Right kidney (tissue), 9 donors: Measurements from ENCODE around the gene PTS.
"Not testable (repeated sequence)": the region's sequence is repeated elsewhere in the genome, so short reads cannot be mapped to it uniquely, and the experiment has no call there.

Experiments
- DNase-seq: peaks from one replicate; pipeline ENCODE4 v3.0.0-alpha.2; 2016
- long read RNA-seq, 8 donors: transcript quantifications; one replicate each; lab custom pipeline, GENCODE V29; 2026

The PTS gene
- long read RNA-seq, donor 1, transcript PTS-201 (6 exons, 935 nt), result major isoform, 40 of 70 reads
- long read RNA-seq, donor 1, partial matches to known transcripts, result 23 of 70 reads
- long read RNA-seq, donor 1, other reads (novel, unspliced or antisense), result 0 of 70 reads
- long read RNA-seq, donor 2, transcript PTS-201 (6 exons, 935 nt), result major isoform, 25 of 26 reads
- long read RNA-seq, donor 2, partial matches to known transcripts, result 0 of 26 reads
- long read RNA-seq, donor 2, other reads (novel, unspliced or antisense), result 0 of 26 reads
- long read RNA-seq, donor 3, transcript PTS-201 (6 exons, 935 nt), result major isoform, 10 of 15 reads
- long read RNA-seq, donor 3, partial matches to known transcripts, result 0 of 15 reads
- long read RNA-seq, donor 3, other reads (novel, unspliced or antisense), result 0 of 15 reads
- long read RNA-seq, donor 4, transcript PTS-206 (3 exons, 601 nt), result minor isoform, 7 of 31 reads
- long read RNA-seq, donor 4, transcript PTS-201 (6 exons, 935 nt), result major isoform, 23 of 31 reads
- long read RNA-seq, donor 4, partial matches to known transcripts, result 0 of 31 reads
- long read RNA-seq, donor 4, other reads (novel, unspliced or antisense), result 0 of 31 reads
- long read RNA-seq, donor 5, transcript PTS-201 (6 exons, 935 nt), result major isoform, 27 of 36 reads
- long read RNA-seq, donor 5, transcript PTS-206 (3 exons, 601 nt), result minor isoform, 9 of 36 reads
- long read RNA-seq, donor 5, partial matches to known transcripts, result 0 of 36 reads
- long read RNA-seq, donor 5, other reads (novel, unspliced or antisense), result 0 of 36 reads
- long read RNA-seq, donor 6, transcript PTS-201 (6 exons, 935 nt), result major isoform, 23 of 44 reads
- long read RNA-seq, donor 6, partial matches to known transcripts, result 19 of 44 reads
- long read RNA-seq, donor 6, other reads (novel, unspliced or antisense), result 0 of 44 reads
- long read RNA-seq, donor 7, transcript PTS-201 (6 exons, 935 nt), result major isoform, 26 of 40 reads
- long read RNA-seq, donor 7, transcript PTS-206 (3 exons, 601 nt), result minor isoform, 5 of 40 reads
- long read RNA-seq, donor 7, partial matches to known transcripts, result 7 of 40 reads
- long read RNA-seq, donor 7, other reads (novel, unspliced or antisense), result 0 of 40 reads
- long read RNA-seq, donor 8, transcript PTS-201 (6 exons, 935 nt), result major isoform, 21 of 30 reads
- long read RNA-seq, donor 8, transcript PTS-206 (3 exons, 601 nt), result minor isoform, 8 of 30 reads
- long read RNA-seq, donor 8, partial matches to known transcripts, result 0 of 30 reads
- long read RNA-seq, donor 8, other reads (novel, unspliced or antisense), result 0 of 30 reads

DNA sequence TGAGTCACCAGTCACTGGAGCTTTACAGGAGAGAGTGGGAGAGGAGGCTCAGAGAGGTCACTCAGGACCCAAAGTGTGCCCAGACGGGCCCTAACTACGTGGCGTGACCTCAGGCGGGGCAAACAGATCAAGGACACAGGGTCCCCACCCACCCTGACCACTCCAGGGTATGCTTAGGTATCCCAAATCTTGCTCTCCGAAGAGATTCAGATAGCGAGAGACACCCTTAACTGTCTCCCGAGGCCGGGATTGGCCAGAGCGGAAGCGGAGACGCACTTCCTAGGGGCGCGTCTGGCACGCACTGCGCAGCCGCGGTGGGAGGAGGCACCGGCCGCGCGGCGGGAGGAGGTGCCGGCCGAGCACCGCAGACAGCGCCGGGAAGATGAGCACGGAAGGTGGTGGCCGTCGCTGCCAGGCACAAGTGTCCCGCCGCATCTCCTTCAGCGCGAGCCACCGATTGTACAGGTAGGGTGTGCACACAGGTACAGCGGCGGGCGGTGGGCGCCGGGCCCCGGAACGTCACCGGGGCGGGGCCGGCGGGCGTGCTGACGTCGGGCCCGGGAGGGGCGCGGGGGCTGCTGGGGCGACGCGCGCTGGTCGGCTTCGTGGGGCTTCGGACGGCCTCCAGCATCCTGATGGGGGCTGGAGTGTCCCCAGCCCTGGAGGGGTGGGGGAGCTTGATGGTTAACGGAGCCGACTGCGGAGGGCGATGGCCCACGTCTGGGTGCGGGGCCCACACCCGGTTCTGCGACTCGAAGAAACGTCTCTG lies at the start of gene PTS:
Gene PTS, plus strand, starts transcription at position 367 of the 769 bp plus-strand sequence. Its CDS starts 16 bp downstream, at position 383.
- DNase-seq, result peak; percentile 99

DNA sequence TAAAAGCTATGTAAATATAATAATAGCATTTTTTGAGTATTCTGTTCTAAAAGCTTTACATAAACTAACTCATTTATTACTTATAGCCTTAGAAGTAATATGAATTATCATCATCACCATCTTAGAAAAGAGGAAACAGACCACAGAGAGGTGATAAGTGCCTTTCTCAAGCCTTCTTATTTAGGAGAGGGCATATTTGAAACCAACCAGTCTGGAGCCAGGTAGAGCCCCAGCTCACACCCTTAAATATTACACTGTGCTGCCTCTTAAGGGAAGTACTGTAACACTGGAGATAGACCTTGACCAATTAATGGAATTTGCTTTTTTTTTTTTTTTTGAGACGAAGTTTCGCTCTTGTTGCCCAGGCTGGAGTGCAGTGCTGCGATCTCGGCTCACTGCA lies 48.6 kb upstream of the PTS start:
- DNase-seq, result no peak

DNA sequence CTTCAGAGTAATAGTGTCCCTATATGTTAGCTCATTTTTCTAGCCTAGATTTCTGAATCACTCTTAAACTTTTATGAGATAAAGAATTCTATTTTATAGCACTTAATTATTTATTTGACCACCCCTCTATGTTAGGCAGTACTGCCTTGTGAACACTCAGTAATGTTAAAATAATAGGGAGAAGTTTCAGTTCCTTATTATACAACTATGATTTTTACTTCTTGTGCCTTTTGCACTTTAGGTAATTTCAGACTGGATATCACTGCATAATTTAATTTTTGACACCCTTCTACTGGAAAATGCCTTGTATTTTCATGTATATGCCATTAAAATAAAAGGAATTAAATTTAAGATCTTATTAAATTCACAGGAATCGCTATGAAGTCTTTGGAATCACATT lies 47.8 kb upstream of the PTS start:
- no peak for DNase-seq

DNA sequence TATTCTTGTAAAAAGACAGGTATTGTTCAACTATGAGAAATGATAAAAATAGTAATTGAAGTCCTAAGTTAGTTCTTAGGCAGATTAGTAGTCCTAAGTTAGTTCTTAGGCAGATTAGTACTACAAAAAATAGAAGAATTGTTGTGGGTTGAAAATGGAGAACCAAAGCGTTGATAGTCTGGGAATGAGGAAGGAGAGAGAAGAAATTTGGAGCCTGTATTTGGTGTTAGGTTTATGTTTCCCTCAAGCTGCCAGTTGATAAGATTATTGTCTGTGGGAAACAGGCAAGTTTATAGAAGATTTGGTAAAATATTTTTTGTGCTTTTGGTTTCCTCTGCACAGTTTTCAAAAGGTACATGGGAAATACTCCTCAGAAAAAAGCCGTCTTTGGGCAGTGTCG lies 47.3 kb upstream of the PTS start:
- no peak for DNase-seq

DNA sequence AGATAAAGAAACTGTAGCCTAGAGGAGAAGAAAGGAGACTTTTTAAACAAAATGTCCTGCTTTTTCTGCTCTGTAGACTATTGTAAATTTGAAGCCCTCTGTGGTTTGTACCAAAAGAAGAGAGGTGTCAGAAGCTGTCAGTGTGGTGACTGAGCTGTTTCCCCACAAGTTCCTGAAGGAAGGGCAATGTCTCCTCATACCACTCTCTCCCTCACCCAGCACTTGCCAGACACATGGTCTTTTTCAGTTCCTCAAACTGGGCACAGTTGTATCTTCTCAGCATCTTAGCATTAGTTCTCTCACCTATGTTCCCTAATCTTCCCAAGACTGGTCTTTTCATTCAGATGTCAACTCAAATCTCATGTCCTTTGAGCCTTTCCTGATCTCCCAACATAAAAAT lies 46.6 kb upstream of the PTS start:
- no peak for DNase-seq

DNA sequence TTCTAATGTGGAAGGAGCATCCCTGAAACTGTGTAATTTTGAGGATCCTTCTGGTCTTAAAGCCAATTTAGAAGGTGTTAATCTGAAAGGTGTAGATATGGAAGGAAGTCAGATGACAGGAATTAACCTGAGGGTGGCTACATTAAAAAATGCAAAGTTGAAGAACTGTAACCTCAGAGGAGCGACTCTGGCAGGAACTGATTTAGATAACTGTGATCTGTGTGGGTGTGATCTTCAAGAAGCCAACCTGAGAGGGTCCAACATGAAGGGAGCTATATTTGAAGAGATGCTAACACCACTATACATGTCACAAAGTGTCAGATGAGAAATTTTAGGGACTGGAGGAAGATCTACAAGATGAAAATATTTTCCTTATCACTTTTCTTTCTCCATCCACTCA lies 43.4 kb upstream of the PTS start:
- no peak for DNase-seq

DNA sequence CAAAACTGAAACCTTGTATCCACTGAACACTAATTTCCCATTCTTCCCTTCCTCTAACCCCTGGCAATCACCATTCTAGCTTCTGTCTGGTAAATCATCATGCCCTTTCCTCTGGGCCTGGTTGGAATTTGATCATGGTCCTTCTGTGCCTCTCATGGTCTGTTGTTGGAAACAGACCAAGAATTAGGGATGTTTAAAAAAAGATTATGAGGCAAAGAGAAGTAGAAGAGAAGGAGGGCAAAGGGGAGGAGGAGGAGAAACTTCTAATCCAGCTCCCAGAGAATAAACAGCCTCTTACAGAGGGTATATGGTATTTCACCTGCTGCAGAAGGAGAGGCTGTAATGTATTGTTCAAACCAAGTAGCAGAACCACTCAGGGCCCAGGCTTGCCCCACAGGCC lies 40.3 kb upstream of the PTS start:
- DNase-seq, result no peak

DNA sequence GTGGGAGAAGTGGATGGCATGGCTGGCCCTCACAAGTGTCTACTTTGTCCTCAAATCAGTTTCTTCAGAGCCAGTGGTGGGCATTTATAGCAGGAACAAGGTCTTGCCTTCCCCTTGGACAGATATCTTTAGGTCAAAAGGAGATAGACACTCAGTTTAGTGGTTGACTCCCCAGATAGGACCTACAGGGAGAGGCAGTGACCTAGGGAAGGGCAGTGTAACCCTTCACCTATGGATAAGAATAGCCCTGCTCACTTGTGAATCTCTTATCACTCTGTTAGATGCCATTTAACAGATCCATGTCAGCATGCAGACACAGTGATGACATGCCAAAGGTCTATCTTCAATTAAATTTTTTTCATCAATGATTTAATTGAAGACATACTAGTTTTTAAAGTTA lies 39.9 kb upstream of the PTS start:
- no peak for DNase-seq

DNA sequence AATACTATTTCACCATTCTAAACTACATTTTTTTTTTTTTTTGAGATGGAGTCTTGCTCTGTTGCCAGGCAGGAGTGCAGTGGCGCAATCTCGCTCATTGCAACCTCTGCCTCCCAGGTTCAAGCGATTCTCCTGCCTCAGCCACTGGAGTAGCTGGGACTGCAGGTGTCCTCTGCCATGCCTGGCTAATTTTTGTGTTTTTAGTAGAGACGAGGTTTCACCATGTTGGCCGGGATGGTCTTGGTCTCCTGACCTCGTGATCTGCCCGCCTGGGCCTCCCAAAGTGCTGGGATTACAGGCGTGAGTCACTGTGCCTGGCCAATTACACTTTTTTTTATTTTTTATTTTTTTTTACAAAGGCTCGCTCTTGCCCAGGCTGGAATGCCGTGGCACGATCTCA lies 31.1 kb upstream of the PTS start:
- DNase-seq, result not testable (repeated sequence)

DNA sequence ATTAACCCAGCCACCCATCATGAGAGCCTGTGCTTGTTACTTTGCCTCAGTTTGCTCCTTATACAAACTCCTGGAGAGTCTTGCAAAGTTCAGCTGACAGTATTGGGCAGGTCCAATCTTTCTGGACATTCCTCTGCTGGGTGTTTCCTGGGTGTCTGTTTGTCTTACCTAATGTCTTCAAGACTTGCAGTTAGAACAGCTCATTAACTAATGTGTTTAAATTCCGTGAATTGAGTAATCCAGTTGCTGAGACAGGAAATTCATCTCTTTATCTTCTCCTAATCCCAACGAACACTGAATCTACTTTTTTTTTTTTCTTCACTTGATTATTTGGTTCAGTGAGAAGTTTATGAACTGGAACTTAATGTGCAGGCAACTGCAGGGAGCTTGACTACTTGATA lies 30.3 kb upstream of the PTS start:
- DNase-seq, result peak; percentile 9

DNA sequence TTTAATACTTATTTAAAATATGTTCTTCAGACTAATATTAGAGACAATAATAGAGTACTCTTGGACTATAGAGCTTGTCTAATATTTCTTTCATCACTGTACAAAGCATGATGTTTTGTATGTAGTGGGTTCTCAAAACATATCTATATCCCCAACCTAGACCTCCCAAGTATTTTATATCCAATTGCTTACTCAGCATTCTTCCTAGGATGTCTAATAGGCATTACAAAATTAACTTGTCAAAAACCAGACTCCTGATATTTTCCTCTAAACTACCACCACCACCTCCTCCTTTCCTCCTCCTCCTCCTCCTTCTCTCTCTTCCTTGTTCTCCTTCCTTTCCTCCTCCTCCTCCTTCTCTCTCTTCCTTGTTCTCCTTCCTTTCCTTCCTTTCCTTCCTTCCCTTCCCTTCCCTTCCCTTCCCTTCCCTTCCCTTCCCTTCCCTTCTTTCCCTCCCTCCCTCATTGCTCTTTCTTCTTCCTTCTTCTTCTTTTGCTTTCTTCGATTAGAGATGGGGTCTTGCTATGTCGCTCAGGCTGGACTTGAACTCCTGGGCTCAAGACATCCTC lies 29.6 kb upstream of the PTS start:
- no peak for DNase-seq

DNA sequence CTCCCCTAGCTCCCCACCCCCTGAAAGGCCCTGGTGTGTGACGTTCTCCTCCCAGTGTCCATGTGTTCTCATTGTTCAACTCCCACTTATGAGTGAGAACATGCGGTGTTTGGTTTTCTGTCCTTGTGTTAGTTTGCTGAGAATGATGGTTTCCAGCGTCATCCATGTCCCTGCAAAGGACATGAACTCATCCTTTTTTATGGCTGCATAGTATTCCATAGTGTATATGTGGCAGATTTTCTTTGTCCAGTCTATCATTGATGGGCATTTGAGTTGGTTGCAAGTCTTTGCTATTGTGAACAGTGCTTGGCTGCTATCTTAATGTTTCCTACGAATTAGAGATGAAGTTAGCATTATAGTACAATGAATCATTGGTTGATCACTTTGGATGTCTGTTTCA lies 27.1 kb upstream of the PTS start:
- not testable (repeated sequence) for DNase-seq

DNA sequence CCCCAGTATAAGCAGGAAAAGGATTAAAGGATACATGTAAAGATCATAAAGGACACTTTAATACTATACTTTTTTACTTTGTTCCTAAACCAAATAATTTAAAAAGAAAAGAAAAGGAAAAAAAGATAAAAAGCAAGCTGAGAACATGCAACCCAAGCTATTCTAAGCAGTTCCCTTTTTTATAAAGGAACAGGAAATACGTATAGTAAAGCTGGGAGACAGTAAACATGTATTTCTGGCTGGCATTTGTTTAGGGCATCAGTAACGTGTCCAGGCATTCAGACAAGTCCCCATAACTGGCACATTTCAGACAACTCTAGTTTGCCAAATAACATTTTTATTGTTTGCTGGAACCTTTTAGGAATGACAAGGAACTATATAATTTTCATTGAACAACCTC lies 26.0 kb upstream of the PTS start:
- DNase-seq, result no peak

DNA sequence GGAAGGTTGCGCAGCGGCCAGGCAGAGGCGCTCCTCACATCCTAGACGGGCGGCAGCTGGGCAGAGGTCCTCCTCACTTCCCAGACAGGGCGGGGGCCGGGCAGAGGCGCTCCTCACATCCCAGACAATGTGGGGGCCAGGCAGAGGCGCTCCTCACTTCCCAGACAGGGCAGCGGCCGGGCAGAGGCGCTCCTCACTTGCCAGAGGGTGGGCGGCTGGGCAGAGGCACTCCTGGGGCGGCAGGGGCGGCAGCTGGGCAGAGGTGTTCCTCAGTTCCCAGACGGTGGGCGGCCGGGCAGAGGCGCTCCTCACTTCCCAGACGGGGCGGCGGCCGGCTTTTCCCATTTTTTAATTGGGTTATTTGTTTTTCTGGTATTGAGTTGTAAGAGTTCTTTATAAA lies 20.2 kb upstream of the PTS start:
- no peak for DNase-seq

DNA sequence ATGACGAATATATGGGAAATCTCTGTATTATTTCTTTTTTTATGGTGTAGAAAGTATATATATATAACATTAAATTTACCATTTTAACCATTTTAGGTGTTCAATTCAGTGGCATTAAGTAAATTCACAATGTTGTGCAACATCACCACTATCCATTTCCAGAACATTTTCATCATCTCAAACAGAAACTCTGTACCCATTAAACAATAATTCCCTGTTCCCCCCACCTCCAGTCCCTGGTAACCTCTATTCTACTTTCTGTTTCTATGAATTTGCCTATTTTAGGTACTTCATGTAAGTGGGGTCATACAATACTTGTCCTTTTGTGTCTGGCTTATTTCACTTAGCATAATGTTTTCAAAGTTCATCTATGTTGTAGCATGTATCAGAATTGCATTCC lies 15.3 kb upstream of the PTS start:
- no peak for DNase-seq

DNA sequence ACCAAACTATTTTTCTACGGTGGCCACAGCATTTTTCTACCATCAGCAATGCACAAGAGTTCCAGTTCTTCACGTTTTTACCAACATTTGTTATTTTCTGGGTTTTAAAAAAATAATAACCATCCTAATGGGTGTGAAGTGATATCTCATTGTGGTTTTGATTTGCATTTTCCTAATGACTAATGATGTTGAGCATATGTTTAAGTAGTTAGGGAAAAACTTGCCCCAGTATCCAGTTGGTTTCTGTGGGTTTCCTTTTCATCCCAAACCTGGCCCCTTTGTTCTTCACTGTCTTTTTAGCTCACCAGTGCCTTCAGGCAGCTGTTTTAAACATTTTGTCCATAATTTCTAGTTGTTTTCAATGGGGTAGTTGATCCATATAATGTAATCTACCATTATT lies 14.7 kb upstream of the PTS start:
- no peak for DNase-seq

DNA sequence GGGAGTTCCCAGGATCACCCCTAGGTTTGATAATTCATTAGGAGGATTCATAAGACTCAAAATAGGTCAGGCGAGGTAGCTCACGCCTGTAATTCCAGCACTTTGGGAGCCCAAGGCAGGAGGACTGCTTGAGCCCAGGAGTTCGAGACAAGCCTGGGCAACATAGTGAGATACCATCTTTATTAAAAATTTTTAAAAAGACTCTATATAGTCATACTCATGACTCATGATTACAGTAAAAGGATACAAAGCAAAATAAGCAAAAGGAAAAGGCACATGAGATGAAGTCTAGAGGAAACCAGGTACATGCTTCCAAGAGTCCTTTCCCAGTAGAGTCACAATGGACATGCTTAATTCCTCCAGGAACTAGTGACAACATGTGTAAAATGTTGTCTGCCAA lies 13.9 kb upstream of the PTS start:
- no peak for DNase-seq

DNA sequence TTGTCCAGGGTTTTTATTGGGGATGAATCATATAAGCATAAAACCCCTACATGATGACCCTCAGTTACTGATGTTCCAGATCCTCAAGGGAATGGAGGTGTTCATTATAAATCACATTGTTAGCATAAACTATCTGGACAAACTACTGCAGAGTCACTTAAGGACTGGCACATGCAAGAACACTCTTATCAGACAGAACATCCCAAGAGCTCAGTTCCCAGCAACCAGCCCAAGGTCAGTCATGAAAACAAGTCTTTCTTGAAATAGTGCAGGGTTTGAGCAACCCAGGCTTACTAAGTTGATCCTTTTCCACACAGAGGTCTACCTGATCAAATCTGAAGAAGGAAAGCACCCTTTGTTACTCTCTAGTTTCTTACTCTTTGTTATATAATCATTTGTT lies 13.5 kb upstream of the PTS start:
- no peak for DNase-seq

DNA sequence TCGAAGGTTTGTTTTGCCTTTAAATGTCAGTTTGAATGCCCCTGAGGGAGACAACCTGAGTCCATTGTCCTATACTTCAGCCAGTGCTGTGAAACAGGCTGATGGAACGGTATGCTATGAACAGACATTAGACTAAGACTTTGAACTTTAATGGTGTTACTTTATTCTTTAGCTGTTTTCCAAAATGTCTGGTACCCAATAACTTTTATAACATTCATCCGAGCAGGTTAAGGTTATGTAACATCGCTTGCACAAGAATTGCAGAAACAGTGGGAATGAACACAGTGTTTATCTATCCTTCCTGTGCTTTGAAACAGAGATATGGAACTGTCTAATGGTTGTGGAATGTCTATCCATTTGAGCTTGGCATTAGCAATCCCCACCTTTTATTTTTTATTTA lies 12.5 kb upstream of the PTS start:
- DNase-seq, result no peak

DNA sequence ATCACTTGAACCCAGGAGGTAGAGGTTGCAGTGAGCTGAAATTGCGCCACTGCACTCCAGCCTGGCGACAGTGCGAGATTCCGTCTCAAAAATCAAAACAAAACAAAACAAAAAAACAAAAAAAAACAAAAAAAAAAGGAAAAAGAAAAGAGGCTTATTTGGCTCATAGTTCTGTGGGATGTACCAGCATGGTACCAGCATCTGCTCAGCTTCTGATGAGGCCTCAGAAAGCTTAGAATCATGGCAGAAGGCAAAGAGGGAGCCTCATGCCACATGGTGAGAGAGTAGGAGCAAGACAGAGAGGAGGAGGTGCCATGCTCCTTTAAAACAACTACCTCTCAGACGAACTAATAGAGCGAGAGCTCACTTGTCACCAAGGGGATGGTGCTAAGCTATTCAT lies 10.6 kb upstream of the PTS start:
- no peak for DNase-seq

DNA sequence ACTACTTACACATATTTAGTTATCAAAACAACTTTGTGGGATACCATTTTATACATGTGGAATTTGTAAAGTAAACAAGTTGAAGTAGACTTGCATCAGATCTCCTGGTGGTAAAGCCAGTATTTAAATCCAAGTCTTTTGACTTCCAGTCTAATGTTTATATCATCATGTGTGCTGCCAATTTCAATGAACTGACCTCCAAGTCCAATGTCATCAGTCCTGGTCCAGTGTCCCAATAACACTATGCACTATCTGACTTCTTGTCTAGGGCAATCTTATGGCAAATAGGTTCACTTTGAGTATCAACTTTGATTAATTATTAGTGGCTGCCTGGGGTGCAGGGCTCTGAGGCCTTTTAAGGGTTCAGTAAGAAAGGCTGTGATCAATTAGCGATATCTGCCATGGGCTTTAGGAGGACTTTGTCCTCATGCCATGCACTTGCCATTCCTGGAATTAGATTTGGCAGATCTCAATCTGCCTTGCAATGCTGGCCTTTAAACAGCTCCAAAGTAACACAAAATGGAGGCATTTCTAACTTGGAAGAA lies 9.6 kb upstream of the PTS start:
- no peak for DNase-seq
